GM12878 (cell line): Measurements from ENCODE around the gene ME3.

ENCODE experiments used
- BCL3 ChIP-seq: IDR thresholded peaks from 2 replicates; pipeline ENCODE4 v1.6.1; 2011; ENCODE audit warnings: borderline replicate concordance, low read depth, mild to moderate bottlenecking, moderate library complexity, low read length; ENCODE audit not compliant: insufficient read depth, poor library complexity, severe bottlenecking
- CTCF ChIP-seq, 3 experiments: IDR thresholded peaks in 2 of 3; conservative IDR thresholded peaks in 1 of 3; 2 replicates each; pipeline ENCODE4 v1.5.1; 2011; ENCODE audit warnings: low read depth in 3 of 3, low read length in 3 of 3, mild to moderate bottlenecking in 3 of 3, control low read depth in 2 of 3, moderate library complexity in 2 of 3, inconsistent platforms in 1 of 3, mixed read lengths in 1 of 3; ENCODE audit not compliant: control insufficient read depth in 2 of 3, insufficient read depth in 1 of 3; ENCODE audit errors: extremely low read depth in 1 of 3
- POLR2A ChIP-seq: IDR thresholded peaks from 2 replicates; pipeline ENCODE4 v1.6.1; 2011; ENCODE audit warnings: low read depth, mild to moderate bottlenecking, low read length
- RELA ChIP-seq: fragments of 450-650 bp; IDR thresholded peaks from 2 replicates; pipeline ENCODE4 v1.8.0; 2014; ENCODE audit warnings: borderline replicate concordance; ENCODE audit not compliant: partially characterized antibody
- SIN3A ChIP-seq: IDR thresholded peaks from 2 replicates; pipeline ENCODE4 v1.6.1; 2012; ENCODE audit warnings: low read depth, low read length, improper control_type of control experiment
- ZSCAN29 ChIP-seq: fragments of 450-650 bp; IDR thresholded peaks from 2 replicates; pipeline ENCODE4 v1.6.1; 2017; ENCODE audit warnings: mild to moderate bottlenecking, moderate library complexity

GRCh38 chr11:86513138-86513537, 159.3 kb downstream of the ME3 start:
- TF ChIP-seq POLR2A (no peak), CTCF (IDR thresholded peaks at IDR 0.05 in 2 of 3, conservative IDR thresholded peaks at IDR 0.05 in 1 of 3; ENCODE audit: control insufficient read depth in 2 of 3, extremely low read depth in 1 of 3, insufficient read depth in 1 of 3, low read depth in 3 of 3, low read length in 3 of 3) (no peak), BCL3 (no peak), ZSCAN29 (no peak), RELA (no peak), SIN3A (no peak)
